T-helper 17 cell (primary cell): Measurements from ENCODE around the gene FBN3. TPM values are rescaled to one million over a fixed set of nuclear protein-coding genes. Genes with fewer than 3 reads are reported as not detected.

Experiments used
- ATAC-seq: fragments of 150-1000 bp; cut with Tn5 transposase; 2 replicates; pipeline ENCODE4 v1.10.0; 2021; ENCODE audit warnings: mild to moderate bottlenecking, moderate library complexity
- DNase-seq, 3 donors: peaks; one replicate each; pipeline versions ENCODE4 v3.0.0 to v3.0.0-alpha.2; 2020 to 2021
- H3K9me3 ChIP-seq: one replicate; pipeline ENCODE4 v1.7.0; 2013; ENCODE audit warnings: low read length, mild to moderate bottlenecking; ENCODE audit not compliant: control insufficient read depth, poor library complexity, severe bottlenecking
- H3K27ac Mint-ChIP-seq: one replicate; pipeline ENCODE4 v1.8.0; 2022; ENCODE audit warnings: mild to moderate bottlenecking, moderate library complexity, mixed read lengths
- H3K27me3 Mint-ChIP-seq: one replicate; pipeline ENCODE4 v1.8.0; 2022; ENCODE audit warnings: mixed read lengths
- H3K36me3 Mint-ChIP-seq: one replicate; pipeline ENCODE4 v1.8.0; 2022; ENCODE audit warnings: low read depth, mixed read lengths
- H3K4me1 Mint-ChIP-seq: one replicate; pipeline ENCODE4 v1.8.0; 2022; ENCODE audit warnings: mild to moderate bottlenecking, mixed read lengths
- H3K4me3 Mint-ChIP-seq: one replicate; pipeline ENCODE4 v1.8.0; 2022; ENCODE audit warnings: mild to moderate bottlenecking, moderate library complexity, mixed read lengths
- total RNA-seq, 4 donors: library from RNA in 2 of 4; stranded (reverse) in 2 of 4; gene quantifications; one replicate each; pipeline ENCODE4 v1.2.3 and lab custom pipeline; 2022 to 2026

FBN3 gene
- total RNA-seq, 2 donors from 2014 or later = not detected

DNA sequence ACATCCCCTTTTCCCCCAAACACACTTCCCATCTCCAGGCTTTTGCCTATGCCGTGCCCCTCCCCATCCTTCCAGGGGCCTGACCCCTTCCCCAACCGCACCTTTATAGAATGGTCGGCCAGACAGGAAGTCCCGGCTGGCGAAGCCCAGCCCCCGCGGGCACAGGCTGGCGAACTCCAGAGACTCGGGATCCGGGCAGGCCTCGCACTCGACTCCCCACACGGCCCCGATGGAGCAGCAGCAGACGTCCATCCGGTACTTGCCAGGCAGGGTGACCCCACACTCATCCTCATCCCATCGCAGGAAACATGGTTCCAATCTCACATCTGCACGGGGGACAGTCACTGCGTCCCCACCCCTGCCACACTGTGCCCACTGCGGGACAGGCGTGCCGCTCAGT is 25.7 kb downstream of the FBN3 start:
- DNase-seq (no peak), ATAC-seq (no peak)
- Mint-ChIP-seq H3K27me3 (peaks cover 13% of the 10 kb centered on the region), H3K27ac (peak overlapping the region; percentile 14), H3K36me3 (no peaks in the 10 kb centered on the region), H3K4me3 (no peak overlapping the region), H3K4me1 (no peaks in the 10 kb centered on the region)
- H3K9me3 ChIP-seq = no peaks in the 10 kb centered on the region

DNA sequence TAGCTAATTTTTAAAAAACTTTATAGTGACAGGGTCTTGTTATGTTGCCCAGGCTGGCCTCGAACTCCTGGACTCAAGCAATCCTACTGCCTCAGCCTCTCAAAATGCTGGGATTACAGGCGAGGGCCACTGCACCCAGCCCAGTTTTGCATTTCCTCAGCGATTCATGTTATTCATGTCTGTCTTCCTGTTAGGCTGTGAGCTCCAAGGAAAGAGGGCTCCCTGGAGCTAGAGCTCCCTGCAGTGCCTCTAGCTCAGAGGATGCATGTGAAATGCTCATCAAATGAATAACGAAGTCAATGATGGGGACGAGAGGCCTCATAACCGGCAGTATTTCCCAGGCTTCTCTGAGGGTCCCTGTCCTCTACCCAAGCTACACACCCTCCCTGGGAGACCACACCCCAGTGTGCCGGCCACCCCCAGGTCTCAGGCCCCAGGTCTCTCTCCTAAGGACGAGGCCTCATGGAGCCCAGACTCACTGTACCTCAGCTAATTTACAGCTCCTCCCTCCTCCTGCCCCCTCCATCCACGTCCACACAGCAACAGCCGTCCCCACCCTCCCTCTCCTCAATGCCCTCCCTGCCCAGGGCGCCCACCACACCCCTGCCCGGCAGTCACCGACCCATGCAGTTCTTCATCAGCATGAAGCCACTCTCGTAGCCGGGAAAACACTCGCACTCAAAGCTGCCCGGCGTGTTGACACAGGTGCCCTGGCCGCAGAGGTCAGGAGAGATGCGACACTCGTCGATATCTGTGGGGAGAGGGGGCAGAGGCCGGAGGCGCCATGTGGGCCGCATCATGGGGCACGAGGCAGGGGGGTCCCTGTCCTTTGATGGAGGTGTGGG is 28.5 kb downstream of the FBN3 start:
- Mint-ChIP-seq H3K4me1 (no peaks in the 10 kb centered on the region), H3K36me3 (no peaks in the 10 kb centered on the region), H3K27ac (peak overlapping the region; percentile 71), H3K27me3 (peaks cover 9% of the 10 kb centered on the region), H3K4me3 (no peak overlapping the region)
- DNase-seq = no peak
- no peaks in the 10 kb centered on the region for H3K9me3 ChIP-seq
- ATAC-seq = no peak

DNA sequence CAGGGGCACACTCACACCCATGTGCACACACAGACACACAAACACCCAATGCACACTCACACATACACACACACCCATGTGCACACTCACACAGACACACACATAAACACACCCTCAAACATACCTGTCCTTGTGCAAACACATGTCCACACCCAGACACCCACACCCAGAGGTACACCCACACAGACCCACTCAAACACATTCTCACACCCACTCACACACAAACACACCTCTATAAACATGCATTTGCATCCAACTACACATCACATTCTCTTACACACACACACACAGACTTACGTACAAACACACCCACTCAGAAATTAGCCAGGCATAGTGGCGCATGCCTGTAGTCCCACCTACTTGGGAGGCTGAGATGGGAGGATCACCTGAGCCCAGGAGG is 31.4 kb downstream of the FBN3 start:
- DNase-seq (no peak), ATAC-seq (no peak)
- Mint-ChIP-seq H3K4me1 (no peaks in the 10 kb centered on the region), H3K36me3 (no peaks in the 10 kb centered on the region), H3K27me3 (no peaks in the 10 kb centered on the region), H3K4me3 (no peak overlapping the region), H3K27ac (no peak overlapping the region)
- no peaks in the 10 kb centered on the region for H3K9me3 ChIP-seq

DNA sequence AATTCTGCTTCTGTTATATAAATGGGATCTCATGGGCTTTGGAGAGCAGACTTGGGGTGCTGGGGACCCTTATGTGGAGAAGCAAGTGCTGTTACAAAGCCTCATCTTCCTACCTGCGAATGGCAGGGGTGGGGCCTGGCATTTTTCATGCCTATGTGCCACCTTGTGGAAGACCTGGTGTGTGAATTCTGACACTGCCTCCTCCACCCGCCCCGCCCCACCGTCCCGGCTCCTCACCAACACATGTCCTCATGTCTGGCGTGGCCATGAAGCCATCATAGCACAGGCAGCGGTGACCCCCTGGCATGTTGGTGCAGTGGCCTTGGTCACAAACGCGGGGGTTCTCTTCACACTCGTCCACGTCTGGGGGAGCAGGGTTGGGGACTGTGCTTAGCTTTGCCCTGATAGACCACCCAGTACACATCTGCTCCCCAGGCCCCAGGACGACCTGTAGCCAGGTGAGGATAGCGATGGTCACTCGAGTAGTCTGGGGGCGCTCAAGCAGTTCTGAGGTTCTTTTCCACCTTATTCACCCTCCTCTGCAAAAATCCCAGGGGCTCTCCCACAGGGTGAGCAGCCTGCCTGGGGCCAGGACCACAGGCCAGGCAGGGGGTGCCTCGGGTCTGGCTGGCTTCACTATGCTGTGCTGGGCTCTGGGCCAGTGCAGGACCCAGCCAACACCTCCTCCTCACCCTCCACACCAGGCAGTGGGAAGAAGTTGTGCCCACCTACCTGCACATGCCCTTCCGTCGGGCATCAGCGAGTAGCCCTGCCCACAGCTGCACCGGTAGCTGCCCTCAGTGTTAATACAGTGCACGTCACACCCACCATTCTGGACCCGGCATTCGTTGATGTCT is 32.7 kb downstream of the FBN3 start:
- Mint-ChIP-seq H3K27me3 (no peaks in the 10 kb centered on the region), H3K27ac (no peak overlapping the region), H3K36me3 (no peaks in the 10 kb centered on the region), H3K4me3 (no peak overlapping the region), H3K4me1 (peaks cover 2% of the 10 kb centered on the region)
- ATAC-seq = no peak
- no peaks in the 10 kb centered on the region for H3K9me3 ChIP-seq
- DNase-seq = no peak

DNA sequence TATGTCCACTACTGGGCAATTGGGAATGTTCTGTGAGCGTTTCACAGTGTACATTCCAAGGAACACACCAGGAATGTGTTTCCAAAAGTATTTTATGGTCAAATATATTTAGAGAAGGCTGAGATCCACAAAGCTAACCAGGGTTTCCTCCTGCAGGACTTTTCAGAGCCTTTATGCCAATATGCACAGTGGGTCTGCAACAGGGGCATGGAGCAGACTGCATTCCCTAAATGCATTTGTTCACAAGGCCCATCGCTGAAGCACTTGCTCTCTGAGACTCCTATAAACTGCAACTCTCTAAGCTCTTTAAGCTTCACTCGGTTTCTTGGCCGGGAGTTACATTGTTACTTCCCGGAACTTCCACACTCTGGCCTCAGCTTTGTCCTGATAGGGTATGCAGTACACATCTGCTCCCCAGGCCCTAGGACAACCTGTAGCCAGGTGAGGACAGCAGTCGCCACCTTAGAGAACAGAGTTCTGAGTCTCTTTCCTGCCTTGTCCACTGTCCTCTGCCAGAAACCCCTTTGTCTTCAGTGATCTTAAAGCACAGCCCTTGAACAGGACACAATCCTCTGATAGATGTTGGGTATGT is 33.5 kb downstream of the FBN3 start:
- H3K9me3 ChIP-seq = no peaks in the 10 kb centered on the region
- Mint-ChIP-seq H3K27ac (no peak overlapping the region), H3K4me3 (no peak overlapping the region), H3K27me3 (no peaks in the 10 kb centered on the region), H3K36me3 (no peaks in the 10 kb centered on the region), H3K4me1 (peaks cover 2% of the 10 kb centered on the region)
- DNase-seq (no peak), ATAC-seq (no peak)

DNA sequence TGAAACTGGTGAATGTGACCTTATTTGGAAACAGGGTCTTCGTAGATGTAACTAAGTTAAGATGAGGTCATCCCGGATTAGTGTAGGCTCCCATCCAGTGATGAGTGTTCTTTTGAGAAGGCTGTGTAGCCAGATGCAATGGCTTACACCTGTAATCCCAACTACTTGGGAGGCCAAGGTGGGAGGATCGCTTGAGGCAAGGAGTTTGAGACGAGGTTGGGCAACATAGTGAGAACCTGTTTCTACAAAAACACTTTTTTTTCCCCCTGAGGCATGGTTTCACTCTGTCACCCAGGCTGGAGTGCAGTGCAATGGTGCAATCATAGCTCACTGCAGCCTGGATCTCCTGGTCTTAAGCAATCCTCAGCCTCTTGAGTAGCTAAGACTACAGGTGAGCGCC is 36.4 kb downstream of the FBN3 start:
- no peaks in the 10 kb centered on the region for H3K9me3 ChIP-seq
- H3K36me3 Mint-ChIP-seq = no peaks in the 10 kb centered on the region
- no peak for ATAC-seq
- H3K4me1 Mint-ChIP-seq = peaks cover 2% of the 10 kb centered on the region
- no peaks in the 10 kb centered on the region for H3K27me3 Mint-ChIP-seq
- DNase-seq = no peak
- no peak overlapping the region for H3K27ac Mint-ChIP-seq
- no peak overlapping the region for H3K4me3 Mint-ChIP-seq

DNA sequence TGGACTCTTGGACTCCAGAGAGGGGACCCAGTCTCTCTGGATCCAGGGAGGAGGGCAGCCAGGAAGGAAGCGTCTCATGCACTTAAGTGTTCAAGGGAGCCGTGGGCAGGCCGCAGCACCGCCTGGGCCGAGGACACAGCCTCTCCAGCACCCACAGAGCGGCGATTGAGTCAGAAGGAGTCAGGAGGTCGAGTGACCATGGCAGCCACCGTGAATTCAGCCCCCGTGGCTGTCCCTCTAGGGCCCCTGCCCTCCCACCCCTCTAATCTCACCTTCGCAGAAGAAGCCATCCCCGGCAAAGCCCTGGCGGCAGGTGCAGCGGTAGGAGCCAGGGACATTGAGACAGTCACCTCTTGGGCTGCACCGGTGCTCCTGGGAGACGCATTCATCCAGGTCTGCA is 38.0 kb downstream of the FBN3 start:
- Mint-ChIP-seq H3K36me3 (no peaks in the 10 kb centered on the region), H3K27ac (no peak overlapping the region), H3K4me1 (peaks cover 2% of the 10 kb centered on the region), H3K4me3 (no peak overlapping the region), H3K27me3 (no peaks in the 10 kb centered on the region)
- no peak for ATAC-seq
- H3K9me3 ChIP-seq = no peaks in the 10 kb centered on the region
- DNase-seq = no peak

DNA sequence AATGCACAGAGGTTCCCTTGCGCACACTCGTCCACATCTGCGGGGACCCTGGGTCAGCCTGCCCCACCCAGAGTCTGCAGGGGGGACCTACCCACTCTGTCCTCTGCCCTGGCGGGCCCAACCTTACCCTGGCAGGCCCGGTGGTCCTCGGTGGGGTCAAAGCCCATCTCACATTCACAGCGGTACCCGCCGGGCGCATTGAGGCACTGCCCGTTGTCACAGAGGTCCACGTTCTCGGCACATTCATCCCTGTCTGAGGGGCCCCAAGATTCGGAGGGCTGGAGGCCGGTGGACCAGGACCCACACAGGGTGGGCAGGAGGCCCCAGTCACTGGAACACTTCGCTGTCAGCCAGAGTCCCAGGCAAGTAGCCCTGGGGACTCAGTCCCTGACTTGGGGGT is 38.5 kb downstream of the FBN3 start:
- H3K9me3 ChIP-seq = no peaks in the 10 kb centered on the region
- no peaks in the 10 kb centered on the region for H3K27me3 Mint-ChIP-seq
- no peak overlapping the region for H3K27ac Mint-ChIP-seq
- DNase-seq = no peak
- peaks cover 2% of the 10 kb centered on the region for H3K4me1 Mint-ChIP-seq
- no peak for ATAC-seq
- H3K36me3 Mint-ChIP-seq = no peaks in the 10 kb centered on the region
- no peak overlapping the region for H3K4me3 Mint-ChIP-seq

DNA sequence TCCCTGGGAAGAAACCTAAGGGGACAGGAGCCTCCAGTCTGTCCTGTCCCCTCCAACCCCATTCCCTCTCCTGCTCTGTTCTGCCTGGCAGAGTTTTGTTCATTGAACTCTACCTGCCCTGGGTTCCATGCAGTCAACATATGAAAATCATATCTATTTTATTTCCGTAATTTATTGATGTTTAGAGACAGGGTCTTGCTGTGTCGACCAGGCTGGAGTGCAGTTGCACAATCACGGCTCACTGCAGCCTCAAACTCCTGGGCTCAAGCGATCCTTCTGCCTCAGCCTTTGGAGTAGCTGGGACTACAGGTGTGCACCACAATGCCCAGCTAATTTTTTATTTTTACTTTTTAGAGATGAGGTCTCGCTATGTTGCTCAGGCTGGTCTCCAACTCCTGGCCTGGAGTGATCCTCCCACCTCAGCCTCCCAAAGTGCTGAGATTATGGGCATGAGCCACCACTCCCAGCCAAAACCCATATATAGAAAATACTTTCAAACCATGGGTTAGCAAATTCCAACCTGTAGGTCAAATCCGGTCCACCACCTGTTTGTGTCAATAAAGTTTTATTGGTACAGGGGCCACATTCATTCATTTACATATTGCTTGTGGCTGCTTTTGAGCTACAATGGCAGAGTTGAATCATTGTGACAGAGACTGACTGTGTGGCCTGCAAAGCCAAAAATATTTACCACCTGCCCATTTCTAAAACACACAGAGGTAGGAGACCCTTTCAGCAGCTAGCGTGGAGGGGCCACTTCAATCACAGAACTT is 39.3 kb downstream of the FBN3 start:
- no peaks in the 10 kb centered on the region for H3K27me3 Mint-ChIP-seq
- no peaks in the 10 kb centered on the region for H3K9me3 ChIP-seq
- no peak overlapping the region for H3K27ac Mint-ChIP-seq
- DNase-seq (no peak), ATAC-seq (no peak)
- H3K4me3 Mint-ChIP-seq = no peak overlapping the region
- peaks cover 2% of the 10 kb centered on the region for H3K4me1 Mint-ChIP-seq
- H3K36me3 Mint-ChIP-seq = no peaks in the 10 kb centered on the region

DNA sequence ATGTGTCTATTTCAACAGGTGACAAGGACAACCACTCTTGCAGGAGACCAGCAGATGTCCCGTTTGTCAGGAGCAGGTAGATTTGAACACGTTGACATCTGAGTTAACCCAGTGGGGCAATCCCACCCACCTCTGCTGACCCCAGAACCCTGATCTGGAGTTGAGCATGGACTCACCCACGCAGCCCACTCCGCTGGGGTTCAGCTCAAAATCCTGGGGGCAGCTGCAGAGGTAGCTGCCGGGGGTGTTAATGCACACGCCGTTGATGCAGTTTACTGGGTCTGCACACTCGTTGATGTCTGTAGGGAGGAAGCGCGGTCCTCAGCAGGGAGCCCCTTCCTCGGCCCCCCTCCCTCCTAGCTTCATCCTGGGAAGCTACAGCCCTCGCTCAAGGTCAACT is 39.9 kb downstream of the FBN3 start:
- H3K27ac Mint-ChIP-seq = no peak overlapping the region
- ATAC-seq (no peak), DNase-seq (no peak)
- H3K4me3 Mint-ChIP-seq = no peak overlapping the region
- H3K36me3 Mint-ChIP-seq = no peaks in the 10 kb centered on the region
- H3K4me1 Mint-ChIP-seq = peaks cover 2% of the 10 kb centered on the region
- no peaks in the 10 kb centered on the region for H3K27me3 Mint-ChIP-seq
- H3K9me3 ChIP-seq = no peaks in the 10 kb centered on the region

DNA sequence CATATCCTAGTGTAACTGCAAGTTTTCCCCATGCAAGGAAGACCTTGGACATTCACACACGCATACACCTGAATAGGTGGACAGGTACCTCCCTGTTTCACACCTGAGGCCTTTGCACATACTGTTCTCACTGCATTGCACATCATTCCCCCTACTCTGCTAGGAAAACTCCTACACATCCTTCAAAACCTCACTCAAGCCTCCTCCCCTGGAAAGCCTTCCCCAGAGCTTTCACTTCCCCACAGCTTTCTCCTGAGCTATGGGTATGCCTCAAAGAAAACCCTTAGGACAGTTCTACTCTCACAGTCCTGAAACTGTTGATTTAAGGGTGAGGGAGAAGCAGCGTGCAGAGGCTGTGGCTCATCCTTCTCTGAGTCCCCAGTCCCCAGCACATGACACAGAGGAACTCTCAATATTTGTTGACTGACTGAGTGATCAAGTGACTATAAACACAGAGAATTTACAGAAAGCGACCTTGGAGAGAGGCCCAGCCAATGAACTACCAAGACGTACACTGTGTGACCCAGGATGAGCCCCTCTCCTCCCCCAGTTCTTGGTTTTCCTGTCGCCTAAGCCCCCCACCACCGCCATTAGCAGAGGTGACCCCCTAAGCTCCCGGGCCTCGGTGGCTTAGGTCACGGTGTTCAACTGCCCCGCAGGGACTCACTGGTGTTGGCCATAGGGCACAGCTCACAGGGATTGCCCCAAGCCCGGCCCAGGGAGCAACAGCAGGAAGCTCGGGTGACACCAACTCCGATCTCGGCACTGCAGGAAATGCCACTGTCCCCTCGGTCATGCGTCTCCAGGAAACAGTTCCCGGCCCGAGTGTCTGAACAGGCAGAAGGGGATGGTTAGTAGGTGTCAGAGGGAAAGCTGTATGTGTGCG is 40.6 kb downstream of the FBN3 start:
- DNase-seq = no peak
- Mint-ChIP-seq H3K27me3 (no peaks in the 10 kb centered on the region), H3K4me1 (peaks cover 2% of the 10 kb centered on the region)

DNA sequence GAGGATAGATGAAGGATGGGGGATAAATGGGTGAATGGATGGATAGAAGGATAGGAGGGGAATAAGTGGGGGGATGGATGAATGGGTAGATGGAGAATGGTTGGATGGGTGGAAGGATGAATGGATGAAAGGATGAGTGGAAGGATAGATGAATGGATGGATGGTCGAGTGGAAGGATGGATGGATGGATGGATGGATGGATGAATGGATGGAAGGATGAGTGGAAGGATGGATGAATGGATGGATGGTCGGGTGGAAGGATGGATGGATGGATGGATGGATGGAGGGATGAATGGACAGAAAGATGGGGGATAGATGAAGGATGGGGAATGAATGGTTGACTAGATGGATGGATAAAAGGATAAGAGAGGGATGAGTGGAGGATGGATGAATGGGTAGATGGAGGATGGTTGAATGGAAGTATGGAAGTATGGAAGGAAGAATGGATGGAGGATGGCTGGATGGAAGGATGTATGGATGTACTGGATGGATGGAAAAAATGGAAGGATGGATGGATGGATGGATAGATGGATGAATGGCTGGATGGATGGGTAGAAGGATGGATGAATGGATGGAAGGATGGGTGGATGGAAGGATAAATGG is 42.0 kb downstream of the FBN3 start:
- DNase-seq = no peak
- Mint-ChIP-seq H3K27ac (no peak overlapping the region), H3K4me1 (no peaks in the 10 kb centered on the region), H3K27me3 (no peaks in the 10 kb centered on the region), H3K36me3 (no peaks in the 10 kb centered on the region), H3K4me3 (no peak overlapping the region)
- H3K9me3 ChIP-seq = no peaks in the 10 kb centered on the region
- no peak for ATAC-seq

More for the DNA sequence above, 40.6 kb downstream of the FBN3 start:
- no peaks in the 10 kb centered on the region for H3K9me3 ChIP-seq
- Mint-ChIP-seq H3K27ac (no peak overlapping the region), H3K4me3 (no peak overlapping the region), H3K36me3 (no peaks in the 10 kb centered on the region)
- no peak for ATAC-seq
